Fibroblast of lung (primary cell): ENCODE measurements around the gene FAM193B.

Experiments
- CTCF ChIP-seq, 2 donors: IDR thresholded peaks in 1 of 2; conservative IDR thresholded peaks in 1 of 2; 1 replicate in 1 of 2; 2 replicates in 1 of 2; pipeline ENCODE4 v1.5.1; 2011 to 2012; ENCODE audit warnings: low read length in 2 of 2, control low read depth in 1 of 2, inconsistent platforms in 1 of 2, low read depth in 1 of 2, mild to moderate bottlenecking in 1 of 2
- EZH2 ChIP-seq: IDR thresholded peaks from 2 replicates; pipeline ENCODE4 v1.5.1; 2012; ENCODE audit warnings: low read length, control low read depth, mild to moderate bottlenecking; ENCODE audit errors: missing control alignments

- TF ChIP-seq CTCF (conservative IDR thresholded peaks at IDR 0.05 in 1 of 2, IDR thresholded peaks at IDR 0.05 in 1 of 2; ENCODE audit: low read depth in 1 of 2, low read length in 2 of 2), result no peak
- no peak for TF ChIP-seq EZH2
Observed at GRCh38 chr5:177588413-177588909, 34.1 kb upstream of the FAM193B start.
